K562 treated with DMSO at 1 percent for 4 hours (cell line): Measurements from ENCODE around the gene GRHPR. TPM values are rescaled to one million over a fixed set of nuclear protein-coding genes. Genes with fewer than 3 reads are reported as not detected.

Experiments used
- total RNA-seq: library from RNA; unstranded; fragments of 300-600 nt; gene quantifications from 2 replicates; pipeline ENCODE4 v1.2.3, GENCODE V29; 2022; ENCODE audit not compliant: insufficient read depth

Gene GRHPR
- 172 and 209 TPM in 2 replicates for total RNA-seq

DNA sequence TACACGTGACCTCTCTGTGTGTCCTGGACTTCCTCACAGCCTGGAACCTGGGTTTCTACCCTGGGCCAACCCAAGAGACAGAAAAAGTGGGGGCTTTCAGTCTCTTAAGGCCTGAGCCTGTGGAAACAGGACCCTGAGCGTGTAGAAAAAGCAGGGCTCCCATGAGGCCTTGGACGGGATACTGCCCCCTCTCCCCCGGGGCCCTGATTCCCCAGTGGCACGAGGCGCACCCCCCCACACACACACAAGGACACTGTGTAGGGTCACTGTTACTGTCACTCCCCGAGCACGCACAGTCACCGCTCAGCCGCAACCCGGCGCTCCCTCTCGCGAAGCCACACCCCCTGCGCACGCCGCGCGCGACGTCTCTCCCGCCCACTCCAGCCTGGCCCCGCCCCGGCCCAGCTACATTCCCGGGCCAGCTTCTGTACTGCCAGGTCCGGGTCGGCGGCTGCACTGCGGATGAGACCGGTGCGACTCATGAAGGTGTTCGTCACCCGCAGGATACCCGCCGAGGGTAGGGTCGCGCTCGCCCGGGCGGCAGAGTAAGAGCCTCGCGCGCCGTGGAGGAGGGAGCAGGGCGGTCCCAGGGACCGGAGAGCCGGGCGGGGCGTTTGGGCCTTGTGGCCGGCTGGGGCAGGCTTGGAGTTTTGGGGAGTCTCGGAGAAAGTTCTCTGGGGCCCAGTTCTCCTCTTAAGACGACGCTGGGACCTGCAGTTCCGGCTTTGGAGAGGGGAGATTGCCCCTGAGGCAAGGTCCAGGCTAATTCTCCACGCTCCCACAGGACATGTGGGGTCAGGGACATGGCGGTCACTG, at the start of gene GRHPR:
Gene GRHPR, plus strand, starts transcription at position 408 of the 816 bp plus-strand sequence. Its CDS starts 55 bp downstream, at position 463.

DNA sequence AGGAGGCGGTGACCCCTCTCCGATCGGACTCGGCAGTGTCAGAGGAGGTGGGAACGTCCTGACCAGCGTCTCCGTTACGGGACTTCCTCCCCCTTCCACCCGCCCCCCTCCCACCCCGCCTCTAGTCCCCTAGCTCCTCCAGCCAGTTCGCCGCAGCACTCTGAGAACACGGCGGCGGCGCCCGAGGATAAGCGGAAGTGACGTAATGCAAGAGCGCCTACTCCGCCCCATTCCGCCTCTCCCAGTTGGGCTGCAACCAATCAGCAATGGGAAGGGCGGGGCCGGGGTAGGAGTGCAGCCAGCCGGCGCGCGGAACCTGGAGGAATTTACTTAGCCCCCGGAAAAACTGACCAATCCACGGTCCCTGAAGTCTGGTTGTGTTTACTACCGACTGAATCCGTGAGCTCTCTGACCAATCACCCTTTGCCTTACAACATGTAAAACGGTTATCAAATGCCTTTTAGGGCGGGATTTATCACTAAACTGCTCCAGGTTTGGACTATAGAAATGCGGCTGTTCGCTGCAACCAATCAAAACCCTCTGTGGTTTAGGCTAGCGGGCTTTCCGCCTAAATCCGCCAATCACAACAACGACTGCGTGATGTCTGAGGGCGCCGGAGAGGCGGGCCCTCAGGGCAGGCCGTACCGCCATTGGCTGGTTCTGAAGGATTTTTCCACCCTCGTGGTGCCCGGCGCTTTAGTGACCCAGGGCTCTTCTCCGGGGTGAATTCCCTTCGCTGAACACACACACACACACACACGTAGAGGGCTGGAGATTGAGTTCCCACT, 42.9 kb downstream of the GRHPR start, which contains the start of gene ZBTB5:
Gene ZBTB5, minus strand, starts transcription at position 202 of the 788 bp plus-strand sequence. CDS start 22,899 bp downstream, outside the sequence.

DNA sequence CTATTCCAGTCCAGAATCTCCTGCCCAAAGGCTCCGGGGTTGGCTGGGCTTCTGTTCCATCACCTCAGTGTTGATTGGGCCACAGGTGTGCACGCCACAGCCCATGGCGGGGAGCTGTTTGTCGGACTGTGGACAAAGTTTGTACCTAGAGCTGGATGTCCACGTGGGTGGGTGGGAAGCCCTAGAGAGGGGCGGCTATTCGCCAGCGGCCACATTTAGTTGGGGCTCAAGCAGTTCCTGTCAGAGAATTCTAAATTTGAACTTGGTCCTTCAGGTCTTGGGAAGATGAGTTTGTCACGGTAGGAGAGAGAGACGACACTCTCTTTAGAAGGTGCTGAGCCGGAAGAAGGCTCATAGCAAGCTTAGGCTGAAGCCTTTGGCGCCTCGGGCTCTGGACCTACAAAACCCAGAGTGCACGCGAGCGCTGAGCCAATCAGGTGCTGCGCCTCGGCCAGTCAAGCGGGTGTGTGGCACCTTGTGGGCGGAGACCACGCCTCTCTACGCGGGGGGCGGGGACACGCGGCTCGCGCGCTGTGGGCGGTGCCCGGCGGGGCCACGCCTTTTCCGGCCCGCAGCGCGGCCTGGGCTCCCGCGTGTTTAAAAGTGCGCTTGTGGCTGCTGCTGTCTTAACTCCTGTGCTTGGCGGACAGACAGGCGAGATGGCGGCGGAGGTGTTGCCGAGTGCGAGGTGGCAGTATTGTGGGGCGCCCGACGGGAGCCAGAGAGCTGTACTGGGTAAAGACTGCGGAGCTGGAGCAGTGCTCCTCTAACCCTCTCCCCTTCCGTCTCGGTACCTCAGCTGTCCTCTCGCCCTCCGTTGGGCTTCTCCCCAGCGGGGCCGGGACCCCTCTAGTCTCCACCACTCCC, 63.1 kb downstream of the GRHPR start, which contains the start of gene POLR1E:
Gene POLR1E, plus strand, starts transcription at position 560 of the 867 bp plus-strand sequence. Its CDS starts 100 bp downstream, at position 660.

Other genes with a start within 250 kb of the GRHPR start
- 17.5 and 21.2 TPM in 2 replicates for gene ZBTB5, start 42.8 kb downstream of the GRHPR start, total RNA-seq
- gene POLR1E, start 63.3 kb downstream of the GRHPR start, total RNA-seq = 30.2 and 32.6 TPM in 2 replicates
- gene FBXO10, start 153.7 kb downstream of the GRHPR start, total RNA-seq = 17.4 and 22.0 TPM in 2 replicates
- gene TOMM5, start 169.9 kb downstream of the GRHPR start, total RNA-seq = 131 and 135 TPM in 2 replicates
- gene FRMPD1, start 228.3 kb downstream of the GRHPR start, total RNA-seq = not detected in 2 replicates